Hematopoietic multipotent progenitor cell treated with erythropoietin and hydrocortisone succinate and interleukin-3 and kit ligand, for 6 days (in vitro differentiated cells): ENCODE measurements around the gene DHRS1.

ENCODE experiments used
- DNase-seq: peaks from one replicate; pipeline ENCODE4 v3.0.0-alpha.2; 2015

Gene DHRS1

DNA sequence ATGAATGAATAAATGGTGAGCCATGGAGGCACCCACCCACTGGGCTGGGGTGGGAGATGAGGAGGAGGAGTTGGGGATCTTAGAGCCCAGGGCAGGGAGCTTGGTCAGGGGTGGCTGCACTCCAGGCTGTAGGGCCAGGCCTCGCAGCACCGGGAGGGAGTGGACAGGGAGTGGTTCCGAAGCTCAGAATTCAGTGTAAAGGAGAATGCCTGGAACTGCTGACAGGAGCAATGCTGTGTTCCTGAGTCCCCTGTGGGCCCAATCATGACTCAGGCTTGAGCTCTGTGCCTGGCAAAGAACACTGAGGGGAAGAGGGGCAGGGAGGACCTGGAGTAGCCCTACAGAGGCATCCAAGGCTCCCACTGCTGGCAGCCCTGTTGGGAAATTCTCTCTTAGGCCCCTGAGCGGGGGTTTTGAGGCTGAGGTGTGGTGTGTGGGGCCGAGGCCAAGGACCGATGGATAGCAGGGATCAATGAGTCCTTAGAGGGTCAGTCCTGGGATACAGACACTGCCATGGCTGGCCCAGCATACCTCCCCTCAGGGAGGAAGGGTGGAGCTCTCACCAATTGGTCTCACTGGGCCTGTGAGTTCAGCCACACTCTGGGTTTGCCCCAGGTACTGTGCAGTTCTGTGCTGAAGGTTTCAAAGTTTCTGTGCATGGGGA is 18.7 kb downstream of the DHRS1 start:
- no peak for DNase-seq

GRCh38 chr14:24279301-24280186 is 20.0 kb downstream of the DHRS1 start:
- peak; percentile 92 for DNase-seq

DNA sequence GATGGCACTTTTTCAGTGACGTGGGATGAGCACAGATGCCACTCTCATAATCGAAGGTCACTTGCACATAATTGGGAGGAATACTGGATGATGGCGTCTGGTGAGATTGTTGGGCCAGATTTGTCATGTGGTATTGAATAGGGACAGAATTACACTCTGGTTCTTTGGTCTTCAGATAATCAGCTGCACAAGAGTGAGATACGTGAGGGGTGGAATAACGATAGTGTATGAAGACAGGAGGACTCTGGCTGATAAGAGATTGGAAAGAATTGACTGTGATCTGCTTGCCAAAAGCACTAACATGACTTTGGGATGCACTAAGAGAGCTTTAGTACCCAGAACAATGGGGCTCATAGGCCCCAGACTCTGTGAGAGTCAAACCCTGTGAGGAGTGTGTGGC is 21.2 kb downstream of the DHRS1 start:
- DNase-seq = peak; percentile 50

- DNase-seq = peak; percentile 89
These were observed 21.8 kb downstream of the DHRS1 start for GRCh38 chr14:24277606-24278321.

- no peak for DNase-seq
These were observed 22.5 kb downstream of the DHRS1 start for GRCh38 chr14:24277071-24277470.

GRCh38 chr14:24274101-24274543 is 25.5 kb downstream of the DHRS1 start:
- DNase-seq = peak; percentile 69

DNA sequence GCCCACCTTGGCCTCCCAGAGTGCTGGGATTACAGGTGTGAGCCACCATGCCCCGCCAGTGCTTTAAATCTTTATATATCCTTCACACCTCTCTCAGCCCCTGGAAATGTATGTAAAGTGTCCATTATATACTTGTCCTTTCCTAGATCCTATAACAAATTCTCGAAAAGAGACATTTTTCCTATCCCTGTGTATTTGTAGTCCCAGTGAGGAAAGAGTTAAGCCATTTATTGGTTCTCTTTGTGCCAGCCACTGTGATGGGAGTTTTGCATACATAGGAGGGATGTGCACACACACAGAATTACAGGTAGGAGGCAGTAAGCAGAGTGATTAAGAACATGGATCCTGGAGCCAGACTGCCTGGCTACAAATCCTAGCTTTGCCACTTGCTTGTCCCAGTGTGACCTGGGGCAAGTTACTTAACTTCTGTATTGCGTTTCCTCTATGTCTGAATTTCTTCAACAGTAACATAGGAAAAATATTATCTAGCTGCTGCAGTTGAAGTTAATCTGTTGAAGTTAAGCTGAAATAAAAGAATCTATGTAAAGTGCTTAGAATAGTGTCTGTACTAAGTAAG is 26.1 kb downstream of the DHRS1 start:
- peak; percentile 46 for DNase-seq

DNA sequence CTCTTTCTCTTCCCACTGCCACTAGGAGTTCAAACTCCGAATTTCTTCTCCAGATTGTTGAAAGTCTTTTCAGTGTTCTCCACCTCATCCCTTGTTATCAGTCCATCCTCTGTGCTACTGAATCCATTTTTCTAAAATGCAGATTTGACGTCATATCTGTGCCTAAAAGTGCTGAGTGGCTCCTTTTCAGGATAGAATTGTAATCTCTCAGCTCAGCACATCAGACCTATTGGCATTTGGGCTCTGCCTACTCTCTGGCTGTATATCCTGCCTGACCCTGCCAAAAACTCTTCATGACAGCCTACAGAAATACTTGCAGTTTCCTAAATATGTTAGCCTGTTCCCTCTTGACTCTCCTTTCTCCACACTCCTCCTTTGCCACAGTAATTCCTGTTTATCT is 27.1 kb downstream of the DHRS1 start:
- no peak for DNase-seq

DNA sequence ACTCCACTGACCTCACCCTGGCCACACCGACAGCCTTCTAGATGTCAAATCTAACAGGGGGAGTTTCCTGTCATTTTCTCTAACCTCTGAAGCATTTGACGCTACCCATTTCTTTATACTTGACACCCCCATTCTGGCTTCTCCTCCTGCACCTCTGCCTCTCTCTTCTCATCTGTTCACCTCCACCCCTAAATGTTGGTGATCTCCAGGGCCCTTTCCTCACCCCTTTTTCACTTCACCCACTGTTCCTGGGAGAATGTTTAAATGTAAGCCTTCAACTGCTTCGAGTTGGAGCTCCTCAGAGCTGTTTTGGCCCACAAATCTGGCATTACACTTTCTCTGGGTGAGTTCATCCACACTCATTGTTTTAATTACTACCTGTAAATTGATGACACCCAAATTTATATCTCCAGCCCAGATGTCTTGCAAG is 27.7 kb downstream of the DHRS1 start:
- DNase-seq = no peak

GRCh38 chr14:24271134-24271833 is 28.3 kb downstream of the DHRS1 start, which contains the start of gene RABGGTA:
Gene RABGGTA (minus strand): TSS chr14:24271597. CDS start chr14:24271115, 482 bp downstream.
- peak; percentile 92 for DNase-seq

GRCh38 chr14:24270537-24271133 is 28.9 kb downstream of the DHRS1 start:
- DNase-seq = no peak

GRCh38 chr14:24269910-24270536 is 29.6 kb downstream of the DHRS1 start:
- no peak for DNase-seq

- DNase-seq = no peak
These were observed 30.2 kb downstream of the DHRS1 start for GRCh38 chr14:24269368-24269767.

GRCh38 chr14:24268225-24268624 is 31.4 kb downstream of the DHRS1 start:
- no peak for DNase-seq

DNA sequence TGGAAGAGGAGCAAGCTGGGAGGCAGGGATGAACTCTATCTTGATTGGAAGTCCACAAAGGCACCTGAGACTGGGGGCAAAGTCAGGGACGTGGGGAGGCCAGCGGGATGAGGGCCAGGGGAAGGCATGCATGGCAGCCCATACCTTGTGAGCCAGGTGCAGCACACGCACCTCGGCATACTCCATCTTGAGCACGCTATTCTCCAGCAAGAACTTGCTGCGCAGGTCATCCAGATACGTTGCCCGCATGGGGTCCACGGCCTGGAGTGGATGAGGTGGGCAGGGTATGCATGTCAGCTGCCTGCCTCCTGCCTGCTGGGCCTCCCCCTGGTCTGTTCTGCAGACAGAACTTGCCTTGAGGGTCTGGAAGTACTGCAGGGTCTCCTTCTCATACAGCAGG is 32.1 kb downstream of the DHRS1 start:
- DNase-seq = no peak

GRCh38 chr14:24266344-24267244 is 33.0 kb downstream of the DHRS1 start:
- DNase-seq = no peak

DNA sequence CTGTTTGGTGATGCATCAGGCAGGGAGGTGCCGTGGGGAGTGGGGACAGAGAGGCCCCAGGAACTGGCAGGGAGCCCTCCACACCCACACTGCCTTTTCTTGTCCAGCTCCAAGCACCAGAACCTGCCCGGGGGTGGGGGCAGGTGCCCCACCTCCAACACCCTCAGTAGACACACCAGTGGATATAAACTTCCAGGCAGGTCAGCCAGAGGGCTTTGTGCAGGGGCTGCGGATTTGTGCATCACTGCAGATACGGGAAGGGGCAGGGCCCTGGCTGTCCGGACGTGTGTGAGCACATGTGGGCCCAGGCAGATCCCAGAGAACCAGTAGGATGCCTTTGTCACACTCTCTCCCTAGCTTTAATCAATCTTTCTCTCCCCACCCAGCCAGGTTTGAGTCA is 35.3 kb downstream of the DHRS1 start:
- DNase-seq = no peak

- DNase-seq = no peak
These were observed 35.7 kb downstream of the DHRS1 start for GRCh38 chr14:24263848-24264247.

DNA sequence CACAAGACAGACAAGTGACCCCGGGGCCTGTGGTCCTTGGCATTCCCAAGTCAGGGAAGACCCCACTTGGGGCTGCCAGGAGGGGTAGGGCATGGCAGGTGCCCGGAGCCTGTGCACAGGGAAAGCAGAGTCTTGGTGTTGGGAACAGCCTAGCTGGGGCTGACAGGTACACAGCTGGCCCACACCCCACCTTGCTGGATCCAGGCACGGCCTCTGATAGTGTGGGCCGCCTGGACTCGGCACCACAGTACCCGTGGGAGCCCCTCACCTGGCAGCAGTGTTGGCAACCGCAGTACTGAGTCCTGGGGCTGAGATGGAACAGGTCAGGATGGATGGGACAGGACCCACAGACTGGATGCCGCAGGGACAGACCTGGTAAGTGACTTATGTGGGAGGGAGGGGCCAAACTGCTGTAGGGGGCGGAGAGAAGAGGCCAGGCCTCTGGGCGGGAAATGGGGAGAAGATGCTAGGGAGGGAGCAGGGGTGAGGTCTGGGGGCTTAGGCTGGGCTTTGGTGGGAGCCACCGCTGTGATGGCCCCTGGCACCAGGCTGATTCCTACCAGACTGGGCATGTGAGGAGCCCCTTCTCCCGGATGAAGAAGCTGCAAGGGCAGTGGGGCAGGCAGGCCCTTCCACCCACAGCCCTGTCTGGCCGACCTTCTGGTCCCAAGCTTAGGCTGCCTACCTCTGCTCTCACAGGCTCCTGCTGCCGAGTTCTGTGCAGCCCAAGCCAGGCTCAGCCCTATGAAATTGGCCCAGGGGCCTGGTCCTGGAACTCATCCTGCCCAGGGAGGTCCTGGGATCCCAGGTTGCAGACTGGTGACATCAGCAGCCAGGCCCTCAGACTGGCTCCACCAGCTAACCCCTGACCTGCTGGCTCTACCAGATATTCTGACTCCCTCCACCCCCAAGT is 36.5 kb downstream of the DHRS1 start, which contains the start of gene TGM1:
Gene TGM1 (minus strand): TSS at position 357 of the 913 bp plus-strand sequence. CDS start 825 bp downstream, outside the sequence.
- DNase-seq = no peak
